ENCODE measurements around the gene ACSF3.
"Not testable (repeated sequence)": the region's sequence is repeated elsewhere in the genome, so short reads cannot be mapped to it uniquely, and the experiment has no call there.

GRCh38 chr16:89093252-89093601, 425 bp upstream of the ACSF3 start:
- TF ChIP-seq ZFP30 (CRISPR knock-in tag; IDR thresholded peaks at IDR 0.05); ZFP3 (CRISPR knock-in tag; IDR thresholded peaks at IDR 0.05); ZNF70 (CRISPR knock-in tag; IDR thresholded peaks at IDR 0.05); ARNTL (CRISPR knock-in tag; IDR thresholded peaks at IDR 0.05; ENCODE audit: borderline replicate concordance, low read depth); ZNF8 (CRISPR knock-in tag; IDR thresholded peaks at IDR 0.05); CSDC2 (CRISPR knock-in tag; IDR thresholded peaks at IDR 0.05); BACH2 (CRISPR knock-in tag; IDR thresholded peaks at IDR 0.05; ENCODE audit: borderline replicate concordance); RARB (CRISPR knock-in tag; IDR thresholded peaks at IDR 0.05); CREB5 (CRISPR knock-in tag; IDR thresholded peaks at IDR 0.05; ENCODE audit: low read depth); GLIS3 (CRISPR knock-in tag; IDR thresholded peaks at IDR 0.05); OSR1 (CRISPR knock-in tag; IDR thresholded peaks at IDR 0.05); PATZ1 (CRISPR knock-in tag; IDR thresholded peaks at IDR 0.05; ENCODE audit: borderline replicate concordance); SNAI2 (CRISPR knock-in tag; IDR thresholded peaks at IDR 0.05); ISL1 (CRISPR knock-in tag; IDR thresholded peaks at IDR 0.05): not testable (repeated sequence)

Measured in SK-N-SH treated with all-trans-retinoic acid at 6 μM for 48 hours (cell line).